NT2/D1 (cell line): ENCODE results near the gene GPR156.
"Not testable (repeated sequence)": the region's sequence is repeated elsewhere in the genome, so short reads cannot be mapped to it uniquely, and the experiment has no call there.

ENCODE experiments used
- DNase-seq: peaks from one replicate; pipeline ENCODE4 v3.0.0-alpha.2; 2011; ENCODE audit warnings: low read depth, low spot score
- H3K27me3 ChIP-seq: 2 replicates; pipeline ENCODE4 v1.6.0; 2011; ENCODE audit warnings: mild to moderate bottlenecking; ENCODE audit not compliant: insufficient read length, insufficient read depth
- H3K36me3 ChIP-seq: 2 replicates; pipeline ENCODE4 v1.6.1; 2011; ENCODE audit warnings: mild to moderate bottlenecking, low read length, mixed read lengths; ENCODE audit not compliant: insufficient read depth, insufficient read length
- H3K4me1 ChIP-seq: 2 replicates; pipeline ENCODE4 v1.5.1; 2011; ENCODE audit not compliant: insufficient read depth, insufficient read length
- H3K4me3 ChIP-seq: 2 replicates; pipeline ENCODE4 v1.5.1; 2011; ENCODE audit warnings: low read depth; ENCODE audit not compliant: insufficient read length
- H3K9ac ChIP-seq: 2 replicates; pipeline ENCODE4 v1.6.0; 2011; ENCODE audit warnings: low read depth; ENCODE audit not compliant: insufficient read length
- H3K9me3 ChIP-seq: 2 replicates; pipeline ENCODE4 v1.5.1; 2011; ENCODE audit warnings: mild to moderate bottlenecking, low read length; ENCODE audit not compliant: insufficient read depth
- SUZ12 ChIP-seq: IDR thresholded peaks from 2 replicates; pipeline ENCODE4 v1.6.1; 2011; ENCODE audit not compliant: insufficient read length, insufficient read depth; ENCODE audit errors: extremely low read depth
- YY1 ChIP-seq: IDR thresholded peaks from 2 replicates; pipeline ENCODE4 v1.6.1; 2011; ENCODE audit not compliant: insufficient read length, insufficient read depth
- ZNF274 ChIP-seq: IDR thresholded peaks from 2 replicates; pipeline ENCODE4 v1.6.1; 2011; ENCODE audit warnings: mild to moderate bottlenecking, low read depth, low read length

The GPR156 gene

GRCh38 chr3:120227710-120228347 is 57.2 kb downstream of the GPR156 start:
- Histone ChIP-seq H3K4me3 (no peak overlapping the region), H3K27me3 (no peaks in the 10 kb centered on the region), H3K4me1 (no peaks in the 10 kb centered on the region), H3K9ac (no peak overlapping the region), H3K36me3 (no peaks in the 10 kb centered on the region), H3K9me3 (peaks cover 7% of the 10 kb centered on the region)
- DNase-seq, result no peak
- TF ChIP-seq YY1 (no peak), ZNF274 (no peak), SUZ12 (no peak)

DNA sequence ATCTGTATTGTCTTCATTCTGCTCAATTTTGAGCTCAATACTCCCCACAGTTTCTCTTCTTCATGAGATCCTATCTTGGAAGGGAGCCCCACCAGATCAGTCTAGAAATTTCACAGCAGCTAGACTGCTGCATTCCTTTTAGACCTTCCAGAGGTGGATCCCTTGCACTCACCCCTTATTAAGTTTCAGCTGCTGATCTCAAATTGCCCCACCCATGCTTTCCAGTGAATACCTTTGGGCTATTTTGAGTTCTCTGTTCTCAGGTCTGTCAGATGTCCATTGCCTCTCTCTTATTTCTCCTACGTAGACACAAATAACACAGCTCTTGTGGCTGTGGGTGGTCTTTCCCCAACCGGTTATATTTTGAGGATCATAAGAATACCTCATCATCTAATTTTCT is 60.8 kb downstream of the GPR156 start:
- H3K4me1 ChIP-seq, result no peaks in the 10 kb centered on the region
- DNase-seq, result no peak
- no peaks in the 10 kb centered on the region for H3K27me3 ChIP-seq
- no peaks in the 10 kb centered on the region for H3K36me3 ChIP-seq
- no peaks in the 10 kb centered on the region for H3K9me3 ChIP-seq
- no peak for TF ChIP-seq ZNF274
- no peak overlapping the region for H3K4me3 ChIP-seq
- no peak overlapping the region for H3K9ac ChIP-seq

- H3K4me1 ChIP-seq, result peaks cover 3% of the 10 kb centered on the region
- no peaks in the 10 kb centered on the region for H3K36me3 ChIP-seq
- H3K27me3 ChIP-seq, result no peaks in the 10 kb centered on the region
- no peak for DNase-seq
- H3K9ac ChIP-seq, result no peak overlapping the region
- H3K4me3 ChIP-seq, result no peak overlapping the region
- no peaks in the 10 kb centered on the region for H3K9me3 ChIP-seq
- TF ChIP-seq YY1, result no peak
- TF ChIP-seq SUZ12, result no peak
- TF ChIP-seq ZNF274, result no peak
Measured at GRCh38 chr3:120218981-120219380, 66.0 kb downstream of the GPR156 start.

GRCh38 chr3:120216633-120217032 is 68.4 kb downstream of the GPR156 start:
- not testable (repeated sequence) for H3K9me3 ChIP-seq, H3K36me3 ChIP-seq, H3K27me3 ChIP-seq, H3K4me1 ChIP-seq, H3K9ac ChIP-seq, H3K4me3 ChIP-seq, DNase-seq

DNA sequence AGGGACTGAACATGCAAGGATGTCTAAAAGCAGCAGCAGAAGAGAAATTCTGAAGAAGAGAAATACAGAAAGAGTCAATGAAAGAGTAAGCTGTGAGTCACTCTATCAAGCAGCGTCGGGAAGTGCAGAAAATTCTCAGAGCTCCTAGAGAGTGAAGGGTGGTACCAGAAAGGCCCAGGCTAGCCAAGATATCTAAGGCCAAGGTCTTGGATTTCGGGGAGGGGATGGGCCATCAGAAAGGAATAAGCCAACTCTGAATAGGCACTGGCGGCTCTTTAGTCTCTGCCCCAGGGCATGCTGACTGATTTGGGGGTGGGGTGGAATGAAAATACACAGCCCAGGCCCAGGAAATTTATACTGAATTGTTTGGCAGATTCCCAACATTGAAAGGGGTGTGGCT is 70.8 kb downstream of the GPR156 start:
- no peak for TF ChIP-seq SUZ12
- no peak for TF ChIP-seq YY1
- TF ChIP-seq ZNF274, result no peak
- H3K9ac ChIP-seq, result no peak overlapping the region
- H3K9me3 ChIP-seq, result no peaks in the 10 kb centered on the region
- no peak overlapping the region for H3K4me3 ChIP-seq
- H3K27me3 ChIP-seq, result no peaks in the 10 kb centered on the region
- DNase-seq, result no peak
- no peaks in the 10 kb centered on the region for H3K36me3 ChIP-seq
- peaks cover 3% of the 10 kb centered on the region for H3K4me1 ChIP-seq

- H3K9ac ChIP-seq, result no peak overlapping the region
Measured at GRCh38 chr3:120212505-120212904, 72.5 kb downstream of the GPR156 start.

DNA sequence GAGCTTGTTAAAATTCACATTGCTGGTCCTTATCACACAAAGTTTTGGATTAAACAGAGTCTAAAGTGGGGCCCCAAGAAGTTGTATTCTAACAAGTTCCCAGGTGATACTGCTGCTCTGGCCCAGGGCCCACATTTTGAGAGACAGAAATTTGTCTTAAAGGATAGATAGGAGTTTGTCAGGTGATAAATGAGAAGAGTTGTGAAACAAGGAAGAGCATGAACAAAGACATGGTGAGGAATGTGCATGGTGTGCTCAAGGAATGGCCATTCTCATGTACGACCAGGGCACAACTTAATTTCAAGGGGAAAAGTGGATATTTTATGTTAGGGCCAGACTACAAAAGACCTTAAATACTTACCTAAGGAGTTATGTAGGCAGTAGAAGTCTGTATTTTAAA is 75.6 kb downstream of the GPR156 start:
- no peaks in the 10 kb centered on the region for H3K27me3 ChIP-seq

More at GRCh38 chr3:120212505-120212904, 72.5 kb downstream of the GPR156 start:
- no peaks in the 10 kb centered on the region for H3K9me3 ChIP-seq
- no peak for DNase-seq
- H3K4me1 ChIP-seq, result peaks cover 3% of the 10 kb centered on the region
- H3K4me3 ChIP-seq, result no peak overlapping the region
- TF ChIP-seq ZNF274, result no peak
- TF ChIP-seq YY1, result no peak
- no peak for TF ChIP-seq SUZ12
- H3K36me3 ChIP-seq, result no peaks in the 10 kb centered on the region
- no peaks in the 10 kb centered on the region for H3K27me3 ChIP-seq

GRCh38 chr3:120204338-120204737 is 80.7 kb downstream of the GPR156 start:
- no peak overlapping the region for H3K9ac ChIP-seq
- no peak overlapping the region for H3K4me3 ChIP-seq
- DNase-seq, result no peak
- H3K27me3 ChIP-seq, result no peaks in the 10 kb centered on the region
- no peaks in the 10 kb centered on the region for H3K4me1 ChIP-seq
- no peaks in the 10 kb centered on the region for H3K36me3 ChIP-seq
- no peaks in the 10 kb centered on the region for H3K9me3 ChIP-seq
- TF ChIP-seq SUZ12, result no peak
- TF ChIP-seq ZNF274, result no peak
- no peak for TF ChIP-seq YY1

More for the DNA sequence above, 75.6 kb downstream of the GPR156 start:
- H3K9ac ChIP-seq, result no peak overlapping the region
- DNase-seq, result no peak
- H3K4me3 ChIP-seq, result no peak overlapping the region
- no peak for TF ChIP-seq ZNF274
- TF ChIP-seq YY1, result no peak
- no peak for TF ChIP-seq SUZ12
- H3K4me1 ChIP-seq, result peaks cover 3% of the 10 kb centered on the region
- H3K36me3 ChIP-seq, result no peaks in the 10 kb centered on the region
- no peaks in the 10 kb centered on the region for H3K9me3 ChIP-seq
